Activated CD4-positive, alpha-beta T cell treated with anti-CD3 and anti-CD28 coated beads for 4 hours (primary cell): Measurements from ENCODE around the gene DIP2C.
"Not testable (repeated sequence)": the region's sequence is repeated elsewhere in the genome, so short reads cannot be mapped to it uniquely, and the experiment has no call there.

Experiments
- DNase-seq, 2 donors: peaks; one replicate each; pipeline ENCODE4 v3.0.0-alpha.2; 2020

The DIP2C gene

GRCh38 chr10:474406-474805 lies 215.1 kb downstream of the DIP2C start:
- no peak for DNase-seq

GRCh38 chr10:472241-472910 lies 217.1 kb downstream of the DIP2C start:
- no peak for DNase-seq

- DNase-seq, result peak; percentile 17 to 24
Measured at GRCh38 chr10:470339-471003, 219.0 kb downstream of the DIP2C start.

- no peak for DNase-seq
Measured at GRCh38 chr10:469947-470338, 219.5 kb downstream of the DIP2C start.

- no peak for DNase-seq
Measured at GRCh38 chr10:459743-460142, 229.7 kb downstream of the DIP2C start.

- DNase-seq, result no peak
Measured at GRCh38 chr10:458421-458851, 231.0 kb downstream of the DIP2C start.

GRCh38 chr10:456486-456885 lies 233.0 kb downstream of the DIP2C start:
- no peak for DNase-seq

- no peak for DNase-seq
Measured at GRCh38 chr10:454860-455259, 234.6 kb downstream of the DIP2C start.

GRCh38 chr10:453647-454046 lies 235.8 kb downstream of the DIP2C start:
- no peak for DNase-seq

- DNase-seq, result no peak
Measured at GRCh38 chr10:452512-453426, 236.7 kb downstream of the DIP2C start.

GRCh38 chr10:451856-452255 lies 237.6 kb downstream of the DIP2C start:
- DNase-seq, result no peak

- DNase-seq, result peak; percentile 51 to 61
Measured at GRCh38 chr10:451021-451471, 238.4 kb downstream of the DIP2C start.

- no peak for DNase-seq
Measured at GRCh38 chr10:450463-450862, 239.0 kb downstream of the DIP2C start.

- not testable (repeated sequence) for DNase-seq
Measured at GRCh38 chr10:449331-449730, 240.1 kb downstream of the DIP2C start.

- DNase-seq, result no peak
Measured at GRCh38 chr10:443459-443858, 246.0 kb downstream of the DIP2C start.

- DNase-seq, result no peak
Measured at GRCh38 chr10:442209-442608, 247.3 kb downstream of the DIP2C start.

GRCh38 chr10:441659-442058 lies 247.8 kb downstream of the DIP2C start:
- DNase-seq, result no peak

- no peak for DNase-seq
Measured at GRCh38 chr10:440127-440526, 249.3 kb downstream of the DIP2C start.

GRCh38 chr10:437698-438490 lies 251.6 kb downstream of the DIP2C start:
- no peak for DNase-seq

- no peak for DNase-seq
Measured at GRCh38 chr10:436911-437665, 252.4 kb downstream of the DIP2C start.

GRCh38 chr10:436013-436697 lies 253.3 kb downstream of the DIP2C start:
- no peak for DNase-seq
